Loucy (cell line): ENCODE results near the gene UBE2D1.

Source experiments
- CTCF ChIP-seq: fragments of 200-600 bp; sonication (generic); conservative IDR thresholded peaks from 2 replicates; pipeline ENCODE4 v1.5.1; 2014; ENCODE audit warnings: mild to moderate bottlenecking, antibody characterized with exemption, low read length
- EZH2phosphoT487 ChIP-seq: fragments of 200-600 bp; IDR thresholded peaks from 2 replicates; pipeline ENCODE4 v1.6.1; 2018; ENCODE audit warnings: antibody characterized with exemption, mild to moderate bottlenecking, moderate library complexity, borderline replicate concordance

- TF ChIP-seq CTCF: no peak
- no peak for TF ChIP-seq EZH2phosphoT487
Measured at GRCh38 chr10:58326967-58327381, 7.8 kb upstream of the UBE2D1 start.
